HL-60/S4 treated with phorbol 12-myristate 13-acetate at 8.2 ng/mL for 4 days and 3 days (cell line): Measurements from ENCODE around the gene C20orf96.
"Not testable (repeated sequence)": the region's sequence is repeated elsewhere in the genome, so short reads cannot be mapped to it uniquely, and the experiment has no call there.

ENCODE experiments used
- in situ Hi-C: fragments of 300-500 bp; cut with MboI; formaldehyde crosslinking; loops from 2 replicates; pipeline ENCODE4 v1.15.0; 2022; ENCODE audit warnings: low sequenced_read_pairs

C20orf96 gene

GRCh38 chr20:284172-284571 is 6.4 kb downstream of the C20orf96 start:
- in situ Hi-C loops: no loop called here

GRCh38 chr20:278607-279571 is 11.7 kb downstream of the C20orf96 start:
- in situ Hi-C loops: no loop called here

GRCh38 chr20:278181-278580 is 12.4 kb downstream of the C20orf96 start:
- in situ Hi-C loops: no loop called here

- in situ Hi-C loops: no loop called here
Observed at GRCh38 chr20:277496-277781, 13.1 kb downstream of the C20orf96 start.

DNA sequence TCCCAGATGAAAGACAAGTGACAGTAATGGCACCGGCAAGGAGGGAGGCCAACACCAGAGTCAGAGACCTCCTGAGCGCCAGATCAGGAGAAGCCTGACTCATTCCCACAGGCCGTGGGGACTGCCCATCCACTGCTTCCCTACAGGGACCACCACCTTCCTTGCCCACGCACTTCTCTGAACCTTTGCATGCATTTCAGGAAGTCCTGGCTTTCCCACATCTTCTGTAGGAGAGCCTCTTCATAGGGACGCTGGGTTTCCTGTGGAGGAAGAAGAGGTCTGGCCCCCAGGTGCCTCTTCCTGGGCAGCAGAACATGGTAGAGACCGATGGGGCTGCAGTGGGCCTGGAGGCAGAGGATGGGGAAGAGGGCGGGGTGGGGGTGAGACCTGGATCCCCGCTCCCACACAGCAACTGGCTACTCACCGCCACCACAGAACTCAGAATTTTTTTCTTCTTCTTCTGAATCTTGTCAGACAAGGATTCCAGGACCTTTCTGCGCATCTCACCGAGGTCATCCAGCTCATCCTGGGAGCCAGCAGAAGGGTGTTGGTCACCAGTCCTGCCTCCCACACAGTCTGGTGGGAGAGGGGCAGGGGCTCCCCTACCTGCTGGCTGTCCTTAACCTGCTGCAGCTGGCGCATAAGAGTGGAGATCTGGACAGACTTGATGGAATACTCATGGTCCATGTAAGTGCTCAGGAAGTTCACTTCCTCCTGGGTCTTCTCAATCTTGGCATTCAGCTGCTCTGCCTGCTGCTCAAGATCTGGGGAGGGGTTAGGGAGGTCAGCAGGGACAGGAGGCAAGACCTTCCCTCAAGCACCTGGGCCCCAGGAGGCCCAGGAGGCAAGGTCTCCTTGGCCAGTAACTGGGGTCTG is 13.7 kb downstream of the C20orf96 start:
- in situ Hi-C loops: no loop called here

DNA sequence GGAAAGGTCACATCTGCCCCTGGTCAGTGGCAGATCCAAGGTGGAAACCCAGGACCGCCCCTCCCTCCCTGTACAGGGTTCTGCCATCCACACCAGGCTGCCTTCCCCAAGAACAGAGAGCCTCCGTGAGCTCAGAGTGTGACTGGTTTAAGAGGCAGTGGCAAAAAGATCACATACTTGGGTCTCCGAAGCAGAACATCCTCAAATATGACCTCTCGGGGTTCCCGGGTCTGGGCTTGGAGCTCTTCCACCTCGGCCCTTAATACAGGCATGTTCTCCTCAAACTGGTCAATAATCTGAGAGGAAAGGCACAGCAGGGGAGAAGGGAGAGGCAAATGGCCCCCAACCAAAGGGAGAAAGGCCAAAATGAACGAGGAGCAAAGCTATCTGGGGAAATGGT is 14.8 kb downstream of the C20orf96 start:
- in situ Hi-C loops: no loop called here

GRCh38 chr20:273884-274283 is 16.7 kb downstream of the C20orf96 start:
- in situ Hi-C loops: no loop called here

DNA sequence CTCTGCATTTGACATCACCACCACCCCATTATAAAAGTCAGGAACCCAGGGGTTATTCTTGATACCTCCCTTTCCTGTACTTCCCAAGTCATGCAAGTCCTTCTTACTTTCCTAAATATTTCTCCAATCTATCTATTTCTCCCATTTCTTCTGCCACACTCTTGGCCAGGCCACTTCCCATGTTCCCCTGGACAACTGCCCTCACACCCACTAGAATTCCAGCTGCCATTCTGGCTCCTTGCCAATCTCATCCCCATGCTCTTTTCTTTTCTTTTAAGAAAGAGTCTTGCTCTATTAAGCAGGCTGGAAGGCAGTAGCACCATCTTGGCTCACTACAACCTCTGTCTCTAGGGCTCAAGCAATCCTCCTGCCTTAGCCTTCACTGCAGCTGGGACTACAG is 17.8 kb downstream of the C20orf96 start:
- in situ Hi-C loops: no loop called here

DNA sequence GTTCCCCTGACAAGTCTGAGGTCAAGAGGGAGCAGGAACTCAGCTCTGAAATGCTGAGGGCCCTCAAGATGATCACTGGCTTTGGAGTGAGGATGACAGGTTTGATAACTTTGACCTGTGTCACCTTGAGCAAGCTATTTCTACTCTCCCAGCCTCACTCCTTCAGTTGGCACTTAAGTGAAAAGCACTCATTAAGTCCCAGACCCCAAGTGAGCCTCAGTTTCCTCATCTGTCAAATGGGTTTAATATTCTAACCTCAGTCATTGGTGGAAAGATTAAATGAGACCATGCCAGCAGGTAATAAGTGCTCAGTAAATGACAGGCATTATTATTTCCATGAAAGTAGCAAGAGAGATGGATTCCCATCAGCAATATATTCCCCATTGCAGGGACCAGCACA is 19.0 kb downstream of the C20orf96 start:
- in situ Hi-C loops: no loop called here

DNA sequence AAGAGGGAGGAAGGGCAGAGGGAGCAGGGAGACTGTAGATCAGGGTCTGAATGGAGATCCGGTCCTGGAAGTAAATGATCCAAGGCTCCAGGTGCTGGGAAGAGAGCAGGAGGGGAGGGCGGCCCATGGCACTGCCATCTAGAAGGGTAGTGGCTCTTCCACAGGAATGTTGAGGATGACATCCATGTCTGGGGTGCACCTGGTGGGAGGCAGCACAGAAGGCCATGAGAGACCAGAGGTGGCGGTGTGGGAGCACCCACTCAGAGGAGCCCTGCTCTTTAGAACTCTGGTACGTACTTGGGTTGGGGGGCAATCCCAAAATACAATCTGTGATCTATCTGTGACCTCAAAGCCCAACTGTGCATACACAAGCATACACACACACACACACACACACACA is 19.5 kb downstream of the C20orf96 start:
- in situ Hi-C loops: no loop called here

- in situ Hi-C loops: no loop called here
Observed at GRCh38 chr20:270517-270916, 20.0 kb downstream of the C20orf96 start.

GRCh38 chr20:266596-267562 is 23.7 kb downstream of the C20orf96 start:
- in situ Hi-C loops: no loop called here

- in situ Hi-C loops: no loop called here
Observed at GRCh38 chr20:263701-264100, 26.8 kb downstream of the C20orf96 start.

DNA sequence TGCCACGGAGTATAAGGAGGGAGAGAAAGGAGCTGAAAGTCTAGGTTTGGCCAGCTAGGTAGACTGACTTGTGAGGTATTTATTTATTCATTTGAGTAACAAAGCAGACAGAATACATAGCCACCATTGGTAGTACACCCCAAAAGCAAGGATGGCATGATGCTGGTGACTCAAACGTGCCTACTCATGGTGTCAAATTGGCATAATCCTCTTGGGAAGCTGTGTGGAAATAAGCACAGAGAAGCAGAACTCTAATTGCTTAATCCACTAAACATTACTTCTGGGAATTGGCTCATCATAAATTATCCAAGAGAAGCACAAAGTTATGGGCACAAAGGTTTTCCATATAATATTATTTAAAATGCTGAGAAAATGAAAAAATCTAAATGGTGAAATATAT is 30.6 kb downstream of the C20orf96 start:
- in situ Hi-C loops: no loop called here

- in situ Hi-C loops: no loop called here
Observed at GRCh38 chr20:258963-259362, 31.6 kb downstream of the C20orf96 start.

GRCh38 chr20:258269-258858 is 32.2 kb downstream of the C20orf96 start:
- in situ Hi-C loops: no loop called here

DNA sequence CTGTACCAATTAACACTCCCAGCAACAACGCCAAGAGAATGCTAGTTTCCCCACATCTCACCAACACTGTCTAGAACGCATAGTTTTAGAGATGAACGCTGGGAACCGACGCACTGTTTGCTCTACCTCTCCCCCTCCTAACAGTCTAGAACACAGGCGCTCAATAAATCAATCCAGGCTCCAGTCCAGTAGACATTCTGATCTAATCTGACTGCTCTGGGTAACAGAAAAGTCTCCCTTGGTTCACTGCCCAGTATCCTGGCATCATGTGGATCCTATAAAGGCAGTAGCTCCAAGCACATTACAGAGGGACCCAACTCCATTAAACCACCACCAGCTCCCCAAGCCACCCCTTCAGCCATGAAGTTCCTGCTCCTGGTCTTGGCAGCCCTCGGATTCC is 33.1 kb downstream of the C20orf96 start, which contains the start of gene DEFB132:
Gene DEFB132 (plus strand): TSS at position 306 of the 400 bp plus-strand sequence. CDS start 55 bp downstream, at position 361.
- in situ Hi-C loops: no loop called here

GRCh38 chr20:253447-253846 is 37.1 kb downstream of the C20orf96 start:
- in situ Hi-C loops: not testable (repeated sequence)

- in situ Hi-C loops: no loop called here
Observed at GRCh38 chr20:252801-253200, 37.7 kb downstream of the C20orf96 start.

GRCh38 chr20:251354-251753 is 39.2 kb downstream of the C20orf96 start:
- in situ Hi-C loops: no loop called here
